ENCODE data around the gene EHD2. TPM values are rescaled to one million over a fixed set of nuclear protein-coding genes. Genes with fewer than 3 reads are reported as not detected.

EHD2 gene
- total and polyA plus RNA-seq, 5 donors from 2014 or later: 0.05 to 0.86 TPM; not detected in 3

DNA sequence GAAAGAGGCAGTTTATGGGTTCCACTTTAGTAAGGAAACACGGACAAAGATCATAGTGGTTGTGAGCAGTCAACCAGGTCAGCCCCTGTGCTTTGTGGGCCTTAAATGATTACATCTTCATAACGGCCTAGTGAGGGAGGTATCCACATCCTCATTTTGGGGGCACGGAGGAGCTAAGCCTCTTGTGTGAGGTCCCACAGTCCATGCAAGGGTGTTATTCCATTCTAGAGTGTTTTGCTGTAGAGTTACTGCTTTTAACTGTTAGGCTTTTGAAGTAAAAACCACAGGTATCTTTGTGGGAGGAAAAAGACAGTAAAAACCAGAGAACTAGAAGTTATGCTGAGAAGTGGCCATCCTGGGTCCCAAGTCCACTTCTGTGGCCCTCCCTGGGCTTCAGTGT is 36.1 kb downstream of the EHD2 start:
- H3K4me1 Mint-ChIP-seq: peaks cover 5 to 50% (median 23%) of the 10 kb centered on the region in 4 donors
- ATAC-seq (ENCODE audit: low read depth in 2 of 2): no peak
- no peak overlapping the region for H3K4me3 ChIP-seq (ENCODE audit: low read depth, low read length)
- H3K4me1 ChIP-seq (ENCODE audit: control insufficient read depth, insufficient read depth, low read length, poor library complexity, severe bottlenecking): peaks cover 36% of the 10 kb centered on the region
- peaks cover 71% of the 10 kb centered on the region for H3K36me3 ChIP-seq (ENCODE audit: control insufficient read depth, insufficient read depth, low read length)
- H3K27ac Mint-ChIP-seq: peak overlapping the region in 1 of 3 donors; percentile 51
- H3K27me3 ChIP-seq (ENCODE audit: control insufficient read depth, insufficient read depth, low read length): no peaks in the 10 kb centered on the region
- peaks cover 19% of the 10 kb centered on the region for H3K36me3 Mint-ChIP-seq
- H3K27ac ChIP-seq (ENCODE audit: insufficient read depth, low read length, poor library complexity, severe bottlenecking): no peak overlapping the region
- H3K4me3 Mint-ChIP-seq: peak overlapping the region in 2 of 4 donors; percentile 42 to 85
- no peaks in the 10 kb centered on the region for H3K9me3 ChIP-seq (ENCODE audit: control insufficient read depth in 2 of 2, low read length in 2 of 2)
- DNase-seq: no peak
- no peaks in the 10 kb centered on the region for H3K9me3 Mint-ChIP-seq
- no peaks in the 10 kb centered on the region for H3K27me3 Mint-ChIP-seq

GRCh38 chr19:47750752-47751151 is 37.5 kb downstream of the EHD2 start:
- DNase-seq (no peak), ATAC-seq (ENCODE audit: low read depth in 2 of 2) (no peak)
- H3K4me3 ChIP-seq (ENCODE audit: low read depth, low read length): no peak overlapping the region
- no peaks in the 10 kb centered on the region for H3K9me3 ChIP-seq (ENCODE audit: control insufficient read depth in 2 of 2, low read length in 2 of 2)
- Mint-ChIP-seq H3K4me1 (peaks cover 5 to 40% (median 18%) of the 10 kb centered on the region in 4 donors), H3K4me3 (no peak overlapping the region), H3K9me3 (no peaks in the 10 kb centered on the region), H3K27me3 (no peaks in the 10 kb centered on the region), H3K36me3 (peaks cover 19% of the 10 kb centered on the region), H3K27ac (peak overlapping the region in 1 of 3 donors; percentile 84)
- peaks cover 29% of the 10 kb centered on the region for H3K4me1 ChIP-seq (ENCODE audit: control insufficient read depth, insufficient read depth, low read length, poor library complexity, severe bottlenecking)
- H3K27ac ChIP-seq (ENCODE audit: insufficient read depth, low read length, poor library complexity, severe bottlenecking): no peak overlapping the region
- peaks cover 81% of the 10 kb centered on the region for H3K36me3 ChIP-seq (ENCODE audit: control insufficient read depth, insufficient read depth, low read length)
- H3K27me3 ChIP-seq (ENCODE audit: control insufficient read depth, insufficient read depth, low read length): no peaks in the 10 kb centered on the region

- DNase-seq: no peak
- Histone ChIP-seq H3K36me3 (ENCODE audit: control insufficient read depth, insufficient read depth, low read length) (peaks cover 90% of the 10 kb centered on the region), H3K27ac (ENCODE audit: insufficient read depth, low read length, poor library complexity, severe bottlenecking) (no peak overlapping the region), H3K4me1 (ENCODE audit: control insufficient read depth, insufficient read depth, low read length, poor library complexity, severe bottlenecking) (peaks cover 13% of the 10 kb centered on the region), H3K4me3 (ENCODE audit: low read depth, low read length) (no peak overlapping the region), H3K9me3 (ENCODE audit: control insufficient read depth in 2 of 2, low read length in 2 of 2) (no peaks in the 10 kb centered on the region), H3K27me3 (ENCODE audit: control insufficient read depth, insufficient read depth, low read length) (no peaks in the 10 kb centered on the region)
- H3K27me3 Mint-ChIP-seq: no peaks in the 10 kb centered on the region
- peaks cover 5 to 30% (median 12%) of the 10 kb centered on the region in 4 donors for H3K4me1 Mint-ChIP-seq
- no peak for ATAC-seq (ENCODE audit: low read depth in 2 of 2)
- peaks cover 27% of the 10 kb centered on the region for H3K36me3 Mint-ChIP-seq
- peak overlapping the region in 1 of 4 donors; percentile 35 for H3K4me3 Mint-ChIP-seq
- no peak overlapping the region for H3K27ac Mint-ChIP-seq
- H3K9me3 Mint-ChIP-seq: no peaks in the 10 kb centered on the region
Observed at GRCh38 chr19:47752440-47753211, 39.4 kb downstream of the EHD2 start.

GRCh38 chr19:47754206-47755064 is 41.2 kb downstream of the EHD2 start:
- Mint-ChIP-seq H3K9me3 (no peaks in the 10 kb centered on the region), H3K36me3 (peaks cover 29% of the 10 kb centered on the region), H3K4me1 (peaks cover 0 to 14% (median 2%) of the 10 kb centered on the region in 4 donors), H3K27ac (no peak overlapping the region), H3K27me3 (no peaks in the 10 kb centered on the region), H3K4me3 (peak overlapping the region in 1 of 4 donors; percentile 70)
- peaks cover 83% of the 10 kb centered on the region for H3K36me3 ChIP-seq (ENCODE audit: control insufficient read depth, insufficient read depth, low read length)
- H3K27ac ChIP-seq (ENCODE audit: insufficient read depth, low read length, poor library complexity, severe bottlenecking): no peak overlapping the region
- ATAC-seq (ENCODE audit: low read depth in 2 of 2): no peak
- no peak for DNase-seq
- H3K9me3 ChIP-seq (ENCODE audit: control insufficient read depth in 2 of 2, low read length in 2 of 2): no peaks in the 10 kb centered on the region
- H3K4me3 ChIP-seq (ENCODE audit: low read depth, low read length): no peak overlapping the region
- H3K27me3 ChIP-seq (ENCODE audit: control insufficient read depth, insufficient read depth, low read length): no peaks in the 10 kb centered on the region
- H3K4me1 ChIP-seq (ENCODE audit: control insufficient read depth, insufficient read depth, low read length, poor library complexity, severe bottlenecking): peaks cover 2% of the 10 kb centered on the region

GRCh38 chr19:47755065-47755761 is 42.0 kb downstream of the EHD2 start:
- no peaks in the 10 kb centered on the region for H3K27me3 Mint-ChIP-seq
- peaks cover 75% of the 10 kb centered on the region for H3K36me3 ChIP-seq (ENCODE audit: control insufficient read depth, insufficient read depth, low read length)
- no peaks in the 10 kb centered on the region for H3K9me3 Mint-ChIP-seq
- ATAC-seq (ENCODE audit: low read depth in 2 of 2) (no peak), DNase-seq (no peak)
- no peak overlapping the region for H3K4me3 Mint-ChIP-seq
- H3K4me1 Mint-ChIP-seq: peaks cover 0 to 12% (median 2%) of the 10 kb centered on the region in 4 donors
- H3K27ac ChIP-seq (ENCODE audit: insufficient read depth, low read length, poor library complexity, severe bottlenecking): no peak overlapping the region
- no peaks in the 10 kb centered on the region for H3K9me3 ChIP-seq (ENCODE audit: control insufficient read depth in 2 of 2, low read length in 2 of 2)
- no peaks in the 10 kb centered on the region for H3K4me1 ChIP-seq (ENCODE audit: control insufficient read depth, insufficient read depth, low read length, poor library complexity, severe bottlenecking)
- no peak overlapping the region for H3K4me3 ChIP-seq (ENCODE audit: low read depth, low read length)
- no peak overlapping the region for H3K27ac Mint-ChIP-seq
- H3K36me3 Mint-ChIP-seq: peaks cover 29% of the 10 kb centered on the region
- no peaks in the 10 kb centered on the region for H3K27me3 ChIP-seq (ENCODE audit: control insufficient read depth, insufficient read depth, low read length)

GRCh38 chr19:47755762-47756626 is 42.8 kb downstream of the EHD2 start:
- Mint-ChIP-seq H3K4me3 (no peak overlapping the region), H3K36me3 (peaks cover 29% of the 10 kb centered on the region), H3K27me3 (no peaks in the 10 kb centered on the region), H3K27ac (no peak overlapping the region), H3K9me3 (no peaks in the 10 kb centered on the region), H3K4me1 (peaks cover 0 to 12% (median 2%) of the 10 kb centered on the region in 4 donors)
- ATAC-seq (ENCODE audit: low read depth in 2 of 2) (no peak), DNase-seq (no peak)
- Histone ChIP-seq H3K27me3 (ENCODE audit: control insufficient read depth, insufficient read depth, low read length) (no peaks in the 10 kb centered on the region), H3K27ac (ENCODE audit: insufficient read depth, low read length, poor library complexity, severe bottlenecking) (no peak overlapping the region), H3K4me3 (ENCODE audit: low read depth, low read length) (no peak overlapping the region), H3K4me1 (ENCODE audit: control insufficient read depth, insufficient read depth, low read length, poor library complexity, severe bottlenecking) (no peaks in the 10 kb centered on the region), H3K36me3 (ENCODE audit: control insufficient read depth, insufficient read depth, low read length) (peaks cover 67% of the 10 kb centered on the region), H3K9me3 (ENCODE audit: control insufficient read depth in 2 of 2, low read length in 2 of 2) (no peaks in the 10 kb centered on the region)

- no peak for ATAC-seq (ENCODE audit: low read depth in 2 of 2)
- Mint-ChIP-seq H3K27ac (no peak overlapping the region), H3K9me3 (no peaks in the 10 kb centered on the region), H3K4me1 (peaks cover 0 to 12% (median 2%) of the 10 kb centered on the region in 4 donors), H3K27me3 (no peaks in the 10 kb centered on the region), H3K36me3 (peaks cover 29% of the 10 kb centered on the region), H3K4me3 (no peak overlapping the region)
- no peak for DNase-seq
- Histone ChIP-seq H3K4me3 (ENCODE audit: low read depth, low read length) (no peak overlapping the region), H3K27me3 (ENCODE audit: control insufficient read depth, insufficient read depth, low read length) (no peaks in the 10 kb centered on the region), H3K27ac (ENCODE audit: insufficient read depth, low read length, poor library complexity, severe bottlenecking) (no peak overlapping the region), H3K9me3 (ENCODE audit: control insufficient read depth in 2 of 2, low read length in 2 of 2) (no peaks in the 10 kb centered on the region), H3K4me1 (ENCODE audit: control insufficient read depth, insufficient read depth, low read length, poor library complexity, severe bottlenecking) (no peaks in the 10 kb centered on the region), H3K36me3 (ENCODE audit: control insufficient read depth, insufficient read depth, low read length) (peaks cover 61% of the 10 kb centered on the region)
Observed at GRCh38 chr19:47756627-47756929, 43.4 kb downstream of the EHD2 start.

Measured in CD4-positive, CD25-positive, alpha-beta regulatory T cell (primary cell).